Ishikawa (cell line): ENCODE results near the gene CCDC6.

Experiments used
- CEBPB ChIP-seq: IDR thresholded peaks from 2 replicates; pipeline ENCODE4 v1.6.1; 2012
- CREB1 ChIP-seq: IDR thresholded peaks from 2 replicates; pipeline ENCODE4 v1.6.1; 2012; ENCODE audit warnings: low read depth
- EGR1 ChIP-seq: IDR thresholded peaks from 2 replicates; pipeline ENCODE4 v1.6.1; 2012
- EP300 ChIP-seq: IDR thresholded peaks from 2 replicates; pipeline ENCODE4 v1.6.1; 2012; ENCODE audit warnings: borderline replicate concordance
- FOXM1 ChIP-seq: IDR thresholded peaks from 2 replicates; pipeline ENCODE4 v1.6.1; 2012; ENCODE audit warnings: low read depth, borderline replicate concordance
- NFIC ChIP-seq: IDR thresholded peaks from 2 replicates; pipeline ENCODE4 v1.6.1; 2012
- RAD21 ChIP-seq: IDR thresholded peaks from 2 replicates; pipeline ENCODE4 v1.6.1; 2012; ENCODE audit warnings: low read depth
- TAF1 ChIP-seq: IDR thresholded peaks from 2 replicates; pipeline ENCODE4 v1.6.1; 2012; ENCODE audit warnings: low read depth, mild to moderate bottlenecking
- TCF12 ChIP-seq: IDR thresholded peaks from 2 replicates; pipeline ENCODE4 v1.6.1; 2012; ENCODE audit warnings: low read depth
- TEAD4 ChIP-seq: IDR thresholded peaks from 2 replicates; pipeline ENCODE4 v1.6.1; 2012
- YY1 ChIP-seq: IDR thresholded peaks from 2 replicates; pipeline ENCODE4 v1.6.1; 2012; ENCODE audit warnings: low read depth
- ZBTB7A ChIP-seq: IDR thresholded peaks from 2 replicates; pipeline ENCODE4 v1.6.1; 2012; ENCODE audit warnings: low read depth
- TF ChIP-seq, protein P1 (sequence below): IDR thresholded peaks from 2 replicates; pipeline ENCODE4 v1.6.1; 2012
- TF ChIP-seq, protein P2 (sequence below): IDR thresholded peaks from 2 replicates; pipeline ENCODE4 v1.6.1; 2012
- TF ChIP-seq, protein P3 (sequence below): IDR thresholded peaks from 2 replicates; pipeline ENCODE4 v1.6.1; 2012; ENCODE audit warnings: low read depth, mild to moderate bottlenecking

CCDC6 gene

DNA sequence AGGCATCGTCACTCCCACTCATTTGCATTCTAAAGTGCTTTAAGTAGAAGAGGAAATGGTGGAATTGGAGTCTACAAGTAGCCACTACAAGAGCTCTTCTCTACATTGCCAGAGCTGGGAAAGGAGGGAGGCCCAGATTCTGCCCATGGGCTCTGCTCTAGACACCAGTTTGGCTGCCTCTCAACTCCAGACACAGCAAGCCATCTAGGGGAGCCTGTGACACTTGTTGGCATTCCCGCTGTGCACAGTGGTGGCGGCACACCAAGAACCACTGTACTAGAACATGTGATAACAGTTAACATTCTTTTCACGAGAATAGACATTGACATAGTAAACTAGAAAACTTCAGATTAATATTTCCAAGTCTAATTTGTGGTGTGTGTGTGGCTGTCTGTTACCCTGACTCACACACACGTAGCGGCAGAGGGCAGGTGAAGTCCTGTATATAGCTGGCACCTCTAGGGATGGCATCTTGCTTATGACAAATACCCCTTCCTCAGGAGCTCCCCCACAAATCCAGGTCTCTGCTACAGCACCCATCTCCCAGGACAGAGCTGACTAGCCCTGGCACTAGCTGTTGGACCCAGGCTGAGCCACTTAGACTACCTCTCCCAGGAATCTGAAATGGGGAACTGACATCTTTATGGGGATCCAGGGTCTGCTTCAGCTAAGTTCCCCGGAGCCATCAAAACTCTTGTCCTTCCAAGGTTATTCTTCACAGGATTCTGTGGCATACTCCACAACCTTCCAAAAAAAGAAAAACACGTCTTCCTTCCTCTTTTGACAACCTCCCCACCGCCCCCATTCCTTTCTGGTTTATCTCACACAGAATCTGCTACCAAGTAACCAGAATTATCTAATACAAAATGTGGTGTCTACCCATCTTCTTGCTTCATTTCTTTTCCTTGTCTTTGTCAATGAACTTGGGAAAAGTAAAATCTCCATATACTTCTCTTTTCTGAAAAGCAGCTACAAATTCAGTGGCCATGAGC lies 98.4 kb downstream of the CCDC6 start:
- TF ChIP-seq NFIC, result peak; percentile 52
- peak; percentile 26; the same call in 1 of the 2 replicates for TF ChIP-seq TEAD4
- TF ChIP-seq FOXM1, result no peak
- TF ChIP-seq TCF12, result 0 out of 2 replicates have a peak, but pooled peaks have one; percentile 27
- TF ChIP-seq TAF1, result no peak
- TF ChIP-seq EP300, result no peak

DNA sequence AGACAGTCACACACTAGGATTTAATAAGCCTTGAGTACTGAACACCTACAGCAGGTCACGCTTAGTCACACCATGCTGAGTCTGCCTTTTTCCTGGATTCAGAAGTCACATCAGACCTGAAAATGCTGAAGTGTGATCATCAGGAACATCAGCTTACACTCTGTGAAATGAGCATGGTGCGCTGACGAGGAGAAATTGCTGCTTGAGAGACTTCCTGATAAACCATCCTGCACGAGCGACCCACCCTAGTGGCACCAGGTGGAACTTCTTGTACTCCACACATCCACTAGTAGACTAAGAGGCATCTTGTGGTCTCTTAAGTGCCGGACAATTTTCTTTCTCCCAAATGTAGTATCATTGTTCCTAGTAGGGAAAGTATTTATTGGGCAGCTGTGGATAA lies 101.3 kb downstream of the CCDC6 start:
- TF ChIP-seq CREB1 (no peak), RAD21 (peak; percentile 42; the same call in 1 of the 2 replicates)

DNA sequence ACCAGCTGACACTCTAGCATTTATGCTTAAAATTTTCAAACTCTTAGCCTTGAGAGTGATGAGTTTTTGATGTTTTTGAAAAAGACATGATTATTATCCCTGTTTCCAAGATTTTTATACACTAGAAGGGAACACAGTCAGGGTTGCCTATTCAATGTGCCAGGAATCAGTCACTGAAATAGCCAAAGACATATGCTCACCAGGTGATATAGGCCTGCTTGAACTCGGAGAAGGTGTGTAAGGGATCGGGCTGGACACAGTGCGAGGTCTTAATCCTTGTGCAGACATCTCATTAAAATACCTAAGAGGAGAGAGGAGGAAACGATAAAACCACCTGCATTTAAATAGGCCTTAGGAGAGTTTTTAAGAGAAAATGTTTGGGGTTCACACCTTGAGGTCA lies 102.1 kb downstream of the CCDC6 start:
- TF ChIP-seq EP300 (no peak), CEBPB (no peak), TEAD4 (no peak), FOXM1 (no peak), RAD21 (no peak), YY1 (no peak), ZBTB7A (no peak), EGR1 (no peak)
- TF ChIP-seq, protein P1, sequence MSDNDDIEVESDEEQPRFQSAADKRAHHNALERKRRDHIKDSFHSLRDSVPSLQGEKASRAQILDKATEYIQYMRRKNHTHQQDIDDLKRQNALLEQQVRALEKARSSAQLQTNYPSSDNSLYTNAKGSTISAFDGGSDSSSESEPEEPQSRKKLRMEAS, result no peak
- TF ChIP-seq, protein P2, sequence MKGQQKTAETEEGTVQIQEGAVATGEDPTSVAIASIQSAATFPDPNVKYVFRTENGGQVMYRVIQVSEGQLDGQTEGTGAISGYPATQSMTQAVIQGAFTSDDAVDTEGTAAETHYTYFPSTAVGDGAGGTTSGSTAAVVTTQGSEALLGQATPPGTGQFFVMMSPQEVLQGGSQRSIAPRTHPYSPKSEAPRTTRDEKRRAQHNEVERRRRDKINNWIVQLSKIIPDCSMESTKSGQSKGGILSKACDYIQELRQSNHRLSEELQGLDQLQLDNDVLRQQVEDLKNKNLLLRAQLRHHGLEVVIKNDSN, result no peak
- TF ChIP-seq, protein P3, sequence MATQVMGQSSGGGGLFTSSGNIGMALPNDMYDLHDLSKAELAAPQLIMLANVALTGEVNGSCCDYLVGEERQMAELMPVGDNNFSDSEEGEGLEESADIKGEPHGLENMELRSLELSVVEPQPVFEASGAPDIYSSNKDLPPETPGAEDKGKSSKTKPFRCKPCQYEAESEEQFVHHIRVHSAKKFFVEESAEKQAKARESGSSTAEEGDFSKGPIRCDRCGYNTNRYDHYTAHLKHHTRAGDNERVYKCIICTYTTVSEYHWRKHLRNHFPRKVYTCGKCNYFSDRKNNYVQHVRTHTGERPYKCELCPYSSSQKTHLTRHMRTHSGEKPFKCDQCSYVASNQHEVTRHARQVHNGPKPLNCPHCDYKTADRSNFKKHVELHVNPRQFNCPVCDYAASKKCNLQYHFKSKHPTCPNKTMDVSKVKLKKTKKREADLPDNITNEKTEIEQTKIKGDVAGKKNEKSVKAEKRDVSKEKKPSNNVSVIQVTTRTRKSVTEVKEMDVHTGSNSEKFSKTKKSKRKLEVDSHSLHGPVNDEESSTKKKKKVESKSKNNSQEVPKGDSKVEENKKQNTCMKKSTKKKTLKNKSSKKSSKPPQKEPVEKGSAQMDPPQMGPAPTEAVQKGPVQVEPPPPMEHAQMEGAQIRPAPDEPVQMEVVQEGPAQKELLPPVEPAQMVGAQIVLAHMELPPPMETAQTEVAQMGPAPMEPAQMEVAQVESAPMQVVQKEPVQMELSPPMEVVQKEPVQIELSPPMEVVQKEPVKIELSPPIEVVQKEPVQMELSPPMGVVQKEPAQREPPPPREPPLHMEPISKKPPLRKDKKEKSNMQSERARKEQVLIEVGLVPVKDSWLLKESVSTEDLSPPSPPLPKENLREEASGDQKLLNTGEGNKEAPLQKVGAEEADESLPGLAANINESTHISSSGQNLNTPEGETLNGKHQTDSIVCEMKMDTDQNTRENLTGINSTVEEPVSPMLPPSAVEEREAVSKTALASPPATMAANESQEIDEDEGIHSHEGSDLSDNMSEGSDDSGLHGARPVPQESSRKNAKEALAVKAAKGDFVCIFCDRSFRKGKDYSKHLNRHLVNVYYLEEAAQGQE, result no peak

DNA sequence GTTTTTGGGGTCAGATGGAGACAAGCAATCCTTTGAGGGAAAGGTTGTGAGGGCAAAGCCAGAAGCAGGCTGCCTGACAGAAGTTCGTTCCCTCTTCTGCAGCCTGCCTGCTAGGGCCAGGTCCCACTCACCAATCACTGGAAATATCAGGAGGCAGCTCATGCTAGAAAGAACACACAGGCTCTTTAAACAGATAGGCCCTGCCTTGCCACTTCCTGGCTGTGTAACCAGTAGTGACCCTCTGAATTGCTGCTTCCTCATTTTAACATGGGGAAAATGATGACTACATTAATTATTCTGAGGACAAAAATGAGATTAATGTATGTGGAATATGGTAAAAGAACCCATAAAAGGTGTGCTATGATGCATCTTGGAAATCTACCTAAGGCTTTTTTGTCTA lies 102.6 kb downstream of the CCDC6 start:
- TF ChIP-seq, protein P3, result no peak
- TF ChIP-seq EGR1, result no peak
- no peak for TF ChIP-seq RAD21
- TF ChIP-seq, protein P2, result no peak
- TF ChIP-seq, protein P1, result no peak
- TF ChIP-seq FOXM1, result no peak
- TF ChIP-seq EP300, result no peak
- TF ChIP-seq TAF1, result no peak
- no peak for TF ChIP-seq ZBTB7A
- TF ChIP-seq YY1, result no peak
- no peak for TF ChIP-seq TCF12
- no peak for TF ChIP-seq NFIC
- no peak for TF ChIP-seq CEBPB
- no peak for TF ChIP-seq CREB1
- no peak for TF ChIP-seq TEAD4

DNA sequence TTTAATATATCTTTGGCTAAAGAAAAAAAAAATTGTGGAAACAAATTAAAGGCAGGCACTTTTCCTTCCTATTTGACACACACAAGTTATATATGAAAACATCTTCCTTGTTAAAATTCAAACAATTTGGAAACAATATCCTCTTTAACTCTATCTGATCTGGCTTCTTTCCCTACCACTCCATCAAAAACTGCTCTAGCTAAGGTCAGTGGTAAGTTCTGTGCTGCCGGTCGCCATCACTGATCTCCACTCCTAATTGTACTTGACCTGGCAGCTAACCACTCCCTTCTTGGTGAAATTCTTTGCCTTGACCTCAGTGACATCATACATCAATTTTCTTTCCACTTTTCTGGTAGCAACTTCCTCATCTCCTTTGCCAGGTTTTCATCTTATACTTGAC lies 105.2 kb downstream of the CCDC6 start:
- TF ChIP-seq TCF12, result no peak
- TF ChIP-seq FOXM1, result no peak
- TF ChIP-seq EP300, result no peak
- TF ChIP-seq CEBPB, result no peak
- no peak for TF ChIP-seq NFIC
- no peak for TF ChIP-seq CREB1
- TF ChIP-seq RAD21, result no peak
- no peak for TF ChIP-seq ZBTB7A
- no peak for TF ChIP-seq TEAD4
- TF ChIP-seq YY1, result no peak
- TF ChIP-seq, protein P3, result no peak
- TF ChIP-seq, protein P1, result no peak
- TF ChIP-seq TAF1, result no peak
- no peak for TF ChIP-seq EGR1
- TF ChIP-seq, protein P2, result no peak
